Retina (tissue), 1 donor: ENCODE results near the gene HP.
"Not testable (repeated sequence)": the region's sequence is repeated elsewhere in the genome, so short reads cannot be mapped to it uniquely, and the experiment has no call there.

ENCODE experiments used
- DNase-seq: peaks from one replicate; pipeline ENCODE4 v3.0.0-alpha.2; 2016

The HP gene

GRCh38 chr16:72043539-72043938, 10.8 kb upstream of the HP start:
- DNase-seq = no peak

- DNase-seq = no peak
These were observed 10.0 kb upstream of the HP start for GRCh38 chr16:72044296-72044695.

GRCh38 chr16:72044825-72045359, 9.4 kb upstream of the HP start:
- DNase-seq = no peak

- no peak for DNase-seq
These were observed 5.2 kb upstream of the HP start for GRCh38 chr16:72049110-72049509.

- no peak for DNase-seq
These were observed 3.4 kb upstream of the HP start for GRCh38 chr16:72050769-72051464.

GRCh38 chr16:72051818-72052217, 2.5 kb upstream of the HP start:
- no peak for DNase-seq

GRCh38 chr16:72055911-72056310, 1.6 kb downstream of the HP start:
- peak; percentile 12 for DNase-seq

GRCh38 chr16:72057313-72057712, 3.0 kb downstream of the HP start:
- not testable (repeated sequence) for DNase-seq

- DNase-seq = not testable (repeated sequence)
These were observed 4.8 kb downstream of the HP start for GRCh38 chr16:72059060-72059459.

GRCh38 chr16:72060405-72060804, 6.1 kb downstream of the HP start:
- no peak for DNase-seq

GRCh38 chr16:72061564-72061963, 7.3 kb downstream of the HP start:
- no peak for DNase-seq

- no peak for DNase-seq
These were observed 10.1 kb downstream of the HP start for GRCh38 chr16:72064361-72064894.

- peak; percentile 20 for DNase-seq
These were observed 12.4 kb downstream of the HP start for GRCh38 chr16:72066747-72067146.

GRCh38 chr16:72068930-72069329, 14.6 kb downstream of the HP start:
- DNase-seq = no peak

GRCh38 chr16:72072514-72073342, 18.4 kb downstream of the HP start:
- peak; percentile 42 for DNase-seq

- peak; percentile 49 for DNase-seq
These were observed 19.4 kb downstream of the HP start for GRCh38 chr16:72073560-72074230.

GRCh38 chr16:72075067-72075466, 20.8 kb downstream of the HP start:
- not testable (repeated sequence) for DNase-seq

GRCh38 chr16:72076991-72077706, 22.8 kb downstream of the HP start:
- DNase-seq = not testable (repeated sequence)

- no peak for DNase-seq
These were observed 29.6 kb downstream of the HP start for GRCh38 chr16:72083778-72084404.

- DNase-seq = no peak
These were observed 30.1 kb downstream of the HP start for GRCh38 chr16:72084445-72084844.

- no peak for DNase-seq
These were observed 30.7 kb downstream of the HP start for GRCh38 chr16:72085002-72085401.

- no peak for DNase-seq
These were observed 36.9 kb downstream of the HP start for GRCh38 chr16:72091217-72091616.
